ENCODE results near the gene APOO.

Gene APOO

DNA sequence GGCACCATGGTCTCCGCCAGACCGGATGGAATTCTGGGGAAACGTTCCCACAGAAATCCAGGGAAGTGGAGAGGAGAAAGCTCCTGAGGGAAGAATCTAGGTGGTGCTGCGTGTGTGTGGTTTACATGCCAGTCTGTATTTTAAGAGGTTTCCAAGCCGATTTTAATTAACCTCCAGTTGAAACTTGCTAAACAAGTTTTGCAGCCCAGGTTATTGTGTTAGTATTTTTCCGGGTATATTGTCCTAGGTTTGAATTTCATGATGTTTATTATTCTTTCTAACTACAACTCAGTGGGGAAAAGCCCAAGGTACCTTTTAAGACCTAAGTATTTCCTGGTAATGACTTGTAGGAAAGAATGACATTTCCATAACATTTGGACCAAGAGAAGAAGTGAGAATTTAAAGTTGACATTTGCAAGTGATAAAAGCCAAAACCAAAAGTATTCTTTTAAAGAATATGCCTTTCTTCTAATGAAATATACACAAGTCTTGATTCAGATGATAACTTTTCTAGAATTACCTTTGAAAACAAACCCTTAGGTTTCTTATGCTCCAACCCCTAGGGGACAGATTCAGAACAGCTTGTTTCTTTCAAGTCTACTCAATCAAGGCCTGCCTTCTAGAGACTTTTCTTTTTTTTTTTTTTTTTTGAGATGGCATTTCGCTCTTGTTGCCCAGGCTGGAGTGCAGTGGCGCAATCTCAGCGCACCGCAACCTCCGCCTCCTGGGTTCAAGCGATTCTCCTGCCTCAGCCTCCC is 110.2 kb downstream of the APOO start:
- Mint-ChIP-seq H3K4me3 (no peak overlapping the region), H3K27ac (no peak overlapping the region), H3K9me3 (no peaks in the 10 kb centered on the region), H3K36me3 (no peaks in the 10 kb centered on the region), H3K4me1 (no peaks in the 10 kb centered on the region)
- DNase-seq (ENCODE audit: low spot score in 2 of 2) (no peak), ATAC-seq (no peak)

DNA sequence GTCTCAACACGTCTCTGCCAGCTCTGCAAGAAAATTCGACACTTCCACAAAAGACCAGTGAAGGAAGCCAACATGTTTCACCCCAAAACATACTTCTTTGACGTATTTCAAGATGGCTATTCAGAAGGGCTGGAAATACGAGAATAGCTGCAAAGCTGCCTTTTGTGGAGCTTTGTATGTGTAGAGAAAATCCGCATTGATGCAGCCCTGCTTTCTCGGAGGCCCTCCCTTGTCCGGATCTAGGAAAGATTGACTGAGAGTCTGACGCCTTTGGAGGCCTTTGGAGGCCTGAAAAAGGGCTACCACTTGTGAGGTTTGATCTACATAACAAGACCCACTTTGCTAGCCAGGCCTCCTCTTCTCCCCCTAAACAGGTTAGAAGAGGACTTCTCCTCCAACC is 112.5 kb downstream of the APOO start:
- H3K36me3 Mint-ChIP-seq = no peaks in the 10 kb centered on the region
- H3K4me3 Mint-ChIP-seq = no peak overlapping the region
- no peak overlapping the region for H3K27ac Mint-ChIP-seq
- no peaks in the 10 kb centered on the region for H3K9me3 Mint-ChIP-seq
- no peaks in the 10 kb centered on the region for H3K4me1 Mint-ChIP-seq
- no peak for DNase-seq (ENCODE audit: low spot score in 2 of 2)
- no peak for ATAC-seq

DNA sequence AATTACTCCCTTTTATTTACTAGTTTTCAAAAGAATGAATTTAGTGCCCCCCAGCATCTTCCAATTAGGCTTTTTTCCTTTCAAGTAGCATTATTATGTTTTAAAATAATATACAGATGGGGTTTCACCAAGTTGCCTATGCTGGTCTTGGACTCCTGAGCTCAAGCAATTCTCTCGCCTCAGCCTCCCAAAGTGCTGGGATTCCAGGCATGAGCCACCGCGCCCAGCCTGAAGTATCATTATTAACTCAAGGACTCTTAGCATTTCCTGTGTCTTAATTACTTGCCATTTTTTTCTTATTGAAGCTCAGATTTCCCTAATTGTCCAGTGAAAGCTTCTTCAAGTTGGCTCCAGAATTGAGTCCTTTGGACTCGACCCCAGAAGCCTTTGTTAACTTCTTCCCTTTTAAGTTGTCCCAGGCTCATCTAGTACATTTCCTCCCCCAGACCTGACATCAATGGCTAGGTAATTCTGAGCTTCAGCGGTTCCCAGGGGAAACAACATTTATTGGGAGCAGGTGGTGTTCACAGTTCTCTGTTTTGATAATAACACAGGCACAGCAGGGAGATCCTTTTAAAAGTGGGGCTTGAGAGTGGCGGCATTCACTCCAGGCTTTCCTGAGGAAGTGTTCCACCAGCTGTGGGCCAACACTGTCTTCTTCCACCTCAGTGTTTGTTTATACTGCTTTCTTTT is 114.7 kb downstream of the APOO start:
- Mint-ChIP-seq H3K4me1 (no peaks in the 10 kb centered on the region), H3K27ac (no peak overlapping the region), H3K4me3 (no peak overlapping the region), H3K9me3 (no peaks in the 10 kb centered on the region), H3K36me3 (no peaks in the 10 kb centered on the region)
- ATAC-seq (no peak), DNase-seq (ENCODE audit: low spot score in 2 of 2) (no peak)

DNA sequence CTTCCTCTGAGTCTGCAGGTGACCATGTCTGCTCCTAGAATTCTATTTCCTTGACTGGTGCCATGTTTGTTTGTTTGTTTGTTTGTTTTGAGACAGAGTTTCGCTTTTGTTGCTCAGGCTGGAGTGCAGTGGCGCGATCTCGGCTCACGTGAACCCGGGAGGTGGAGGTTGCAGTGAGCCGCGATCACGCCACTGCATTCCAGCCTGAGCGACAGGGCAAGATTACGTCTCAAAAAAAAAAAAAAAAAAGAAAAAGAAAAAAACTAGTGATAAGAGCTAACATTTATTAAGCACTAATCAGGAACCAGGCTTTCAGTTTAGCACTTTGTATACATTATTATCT is 117.6 kb downstream of the APOO start:
- DNase-seq (ENCODE audit: low spot score in 2 of 2) (no peak), ATAC-seq (no peak)
- Mint-ChIP-seq H3K4me1 (no peaks in the 10 kb centered on the region), H3K27ac (no peak overlapping the region), H3K9me3 (no peaks in the 10 kb centered on the region), H3K36me3 (peaks cover 20% of the 10 kb centered on the region), H3K4me3 (no peak overlapping the region)

DNA sequence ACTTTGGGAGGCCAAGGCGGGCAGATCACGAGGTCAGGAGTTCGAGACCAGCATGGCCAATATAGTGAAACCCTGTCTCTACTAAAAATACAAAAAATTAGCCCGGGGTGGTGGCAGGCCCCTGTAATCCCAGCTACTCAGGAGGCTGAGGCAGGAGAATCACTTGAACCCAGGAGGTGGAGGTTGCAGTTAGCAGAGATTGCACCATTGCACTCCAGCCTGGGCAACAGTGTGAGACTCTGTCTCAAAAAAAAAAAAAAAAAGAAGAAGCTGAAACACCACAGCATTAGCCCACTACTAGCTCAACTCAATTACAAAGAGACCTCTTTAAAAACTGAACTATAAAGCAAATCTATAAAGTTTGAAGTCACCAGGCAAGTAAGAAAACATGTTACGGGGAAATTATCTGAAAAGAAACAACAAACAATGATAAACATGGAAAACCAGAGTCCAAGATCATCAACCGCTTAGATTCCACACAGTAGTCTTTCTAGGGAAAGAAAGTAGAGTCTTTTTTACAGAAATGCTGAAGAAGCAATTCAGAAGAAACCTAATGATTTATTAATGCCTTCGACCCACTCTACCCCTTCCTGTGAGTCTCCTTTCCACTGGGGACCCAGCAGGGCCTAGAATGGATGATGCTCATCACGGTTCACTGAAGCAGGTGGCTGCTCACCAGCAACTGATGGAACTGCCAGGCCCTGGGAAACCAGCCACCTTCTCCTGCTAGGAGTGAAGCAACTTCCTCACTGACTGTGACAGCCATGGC is 118.2 kb downstream of the APOO start:
- Mint-ChIP-seq H3K9me3 (no peaks in the 10 kb centered on the region), H3K36me3 (peaks cover 25% of the 10 kb centered on the region), H3K4me1 (peaks cover 2% of the 10 kb centered on the region), H3K4me3 (no peak overlapping the region), H3K27ac (no peak overlapping the region)
- DNase-seq (ENCODE audit: low spot score in 2 of 2) (no peak), ATAC-seq (no peak)

DNA sequence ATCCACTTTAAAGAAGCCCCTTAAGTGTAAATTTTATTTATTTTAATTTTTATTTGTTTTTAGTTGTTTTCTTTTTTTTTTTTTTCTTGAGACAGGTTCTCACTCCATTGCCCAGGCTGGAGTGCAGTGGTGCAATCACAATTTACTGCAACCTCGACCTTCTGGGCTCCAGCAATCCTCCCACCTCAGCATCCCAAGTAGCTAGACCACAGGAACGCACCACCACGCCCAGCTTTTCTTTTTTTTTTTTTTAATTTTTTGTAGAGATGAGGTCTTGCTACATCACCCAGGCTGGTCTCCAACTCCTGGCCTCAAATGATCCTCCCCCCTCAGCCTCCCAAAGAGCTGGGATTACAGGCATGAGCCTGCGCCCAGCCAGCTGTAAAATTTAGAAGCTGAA is 118.8 kb downstream of the APOO start:
- H3K4me1 Mint-ChIP-seq = peaks cover 8% of the 10 kb centered on the region
- H3K36me3 Mint-ChIP-seq = peaks cover 31% of the 10 kb centered on the region
- no peak overlapping the region for H3K4me3 Mint-ChIP-seq
- no peaks in the 10 kb centered on the region for H3K9me3 Mint-ChIP-seq
- H3K27ac Mint-ChIP-seq = no peak overlapping the region
- no peak for ATAC-seq
- DNase-seq (ENCODE audit: low spot score in 2 of 2) = no peak

DNA sequence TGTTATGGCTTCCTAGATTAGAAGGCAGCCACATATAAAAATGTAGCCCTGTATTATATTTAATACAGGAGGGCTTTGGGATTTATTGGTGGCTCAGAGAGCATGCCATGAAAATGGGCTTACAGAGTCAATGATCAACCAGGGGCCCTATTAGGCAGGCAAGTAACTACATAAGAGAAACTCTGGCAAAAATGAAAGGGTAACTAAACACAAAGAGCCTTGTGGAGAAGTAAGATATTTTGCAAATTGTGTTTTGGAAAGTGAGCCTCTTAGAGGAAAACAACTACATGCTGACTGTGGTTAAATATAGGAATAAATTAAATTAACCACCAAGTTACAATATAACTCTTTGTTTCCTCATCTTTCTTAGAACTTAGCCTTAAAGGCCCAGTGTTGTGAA is 119.2 kb downstream of the APOO start:
- no peaks in the 10 kb centered on the region for H3K9me3 Mint-ChIP-seq
- peaks cover 36% of the 10 kb centered on the region for H3K36me3 Mint-ChIP-seq
- no peak overlapping the region for H3K4me3 Mint-ChIP-seq
- no peak for DNase-seq (ENCODE audit: low spot score in 2 of 2)
- peaks cover 8% of the 10 kb centered on the region for H3K4me1 Mint-ChIP-seq
- no peak overlapping the region for H3K27ac Mint-ChIP-seq
- no peak for ATAC-seq

DNA sequence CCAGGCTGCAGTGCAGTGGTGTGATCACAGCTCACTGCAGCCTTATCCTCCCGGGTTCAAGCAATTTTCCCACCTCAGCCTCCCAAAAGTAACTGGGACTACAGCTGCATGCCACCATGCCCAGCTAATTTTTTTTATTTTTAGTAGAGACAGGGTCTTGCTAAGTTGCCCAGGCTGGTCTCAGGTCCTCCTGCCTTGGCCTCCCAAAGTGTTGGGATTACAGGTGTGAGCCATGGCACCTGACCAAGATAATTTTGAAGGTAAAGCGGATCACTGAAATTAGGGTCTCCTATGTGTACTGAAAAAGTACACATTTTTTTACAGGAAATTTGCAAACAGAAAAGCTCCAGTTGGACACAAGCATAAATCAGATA is 120.0 kb downstream of the APOO start:
- H3K4me3 Mint-ChIP-seq = no peak overlapping the region
- no peaks in the 10 kb centered on the region for H3K9me3 Mint-ChIP-seq
- peaks cover 43% of the 10 kb centered on the region for H3K36me3 Mint-ChIP-seq
- no peak for ATAC-seq
- no peak for DNase-seq (ENCODE audit: low spot score in 2 of 2)
- H3K4me1 Mint-ChIP-seq = peaks cover 10% of the 10 kb centered on the region
- H3K27ac Mint-ChIP-seq = no peak overlapping the region

DNA sequence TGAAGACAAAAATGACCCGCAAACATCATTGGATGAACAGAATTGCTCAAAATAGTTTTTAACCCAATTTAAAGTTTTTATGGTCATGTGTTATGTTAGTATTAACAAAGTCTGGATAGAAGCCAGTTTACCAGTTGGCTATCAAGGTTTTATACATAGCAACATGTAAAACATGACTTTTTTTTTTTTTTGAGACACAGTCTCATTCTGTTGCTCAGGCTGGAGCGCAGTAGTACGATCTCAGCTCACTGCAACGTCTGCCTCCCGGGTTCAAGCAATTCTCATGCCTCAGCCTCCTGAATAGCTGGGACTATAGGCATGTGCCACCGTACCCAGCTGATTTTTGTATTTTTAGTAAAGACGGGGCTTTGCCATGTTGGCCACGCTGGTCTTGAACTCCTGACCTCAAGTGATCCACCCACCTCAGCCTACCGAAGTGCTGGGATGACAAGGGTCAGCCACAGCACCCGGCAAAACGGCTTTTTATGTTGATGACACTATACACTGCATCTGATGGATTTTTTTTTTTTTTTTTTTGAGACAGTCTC is 121.4 kb downstream of the APOO start:
- Mint-ChIP-seq H3K36me3 (peaks cover 43% of the 10 kb centered on the region), H3K9me3 (no peaks in the 10 kb centered on the region), H3K4me1 (peaks cover 20% of the 10 kb centered on the region), H3K27ac (no peak overlapping the region), H3K4me3 (no peak overlapping the region)
- ATAC-seq = no peak
- DNase-seq (ENCODE audit: low spot score in 2 of 2) = no peak

DNA sequence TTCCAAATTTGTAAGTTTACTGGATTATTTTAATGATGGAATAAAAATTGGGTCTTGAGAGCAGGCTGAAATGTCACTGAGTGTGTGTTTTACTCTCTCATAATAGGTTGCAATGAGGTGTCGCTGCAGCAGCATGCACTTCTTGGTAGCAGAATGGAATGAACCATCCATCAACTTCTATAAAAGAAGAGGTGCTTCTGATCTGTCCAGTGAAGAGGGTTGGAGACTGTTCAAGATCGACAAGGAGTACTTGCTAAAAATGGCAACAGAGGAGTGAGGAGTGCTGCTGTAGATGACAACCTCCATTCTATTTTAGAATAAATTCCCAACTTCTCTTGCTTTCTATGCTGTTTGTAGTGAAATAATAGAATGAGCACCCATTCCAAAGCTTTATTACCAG is 122.2 kb downstream of the APOO start:
- Mint-ChIP-seq H3K4me1 (peaks cover 27% of the 10 kb centered on the region), H3K27ac (no peak overlapping the region), H3K36me3 (peaks cover 43% of the 10 kb centered on the region), H3K9me3 (no peaks in the 10 kb centered on the region), H3K4me3 (peak overlapping the region; percentile 88)
- no peak for DNase-seq (ENCODE audit: low spot score in 2 of 2)
- ATAC-seq = no peak

DNA sequence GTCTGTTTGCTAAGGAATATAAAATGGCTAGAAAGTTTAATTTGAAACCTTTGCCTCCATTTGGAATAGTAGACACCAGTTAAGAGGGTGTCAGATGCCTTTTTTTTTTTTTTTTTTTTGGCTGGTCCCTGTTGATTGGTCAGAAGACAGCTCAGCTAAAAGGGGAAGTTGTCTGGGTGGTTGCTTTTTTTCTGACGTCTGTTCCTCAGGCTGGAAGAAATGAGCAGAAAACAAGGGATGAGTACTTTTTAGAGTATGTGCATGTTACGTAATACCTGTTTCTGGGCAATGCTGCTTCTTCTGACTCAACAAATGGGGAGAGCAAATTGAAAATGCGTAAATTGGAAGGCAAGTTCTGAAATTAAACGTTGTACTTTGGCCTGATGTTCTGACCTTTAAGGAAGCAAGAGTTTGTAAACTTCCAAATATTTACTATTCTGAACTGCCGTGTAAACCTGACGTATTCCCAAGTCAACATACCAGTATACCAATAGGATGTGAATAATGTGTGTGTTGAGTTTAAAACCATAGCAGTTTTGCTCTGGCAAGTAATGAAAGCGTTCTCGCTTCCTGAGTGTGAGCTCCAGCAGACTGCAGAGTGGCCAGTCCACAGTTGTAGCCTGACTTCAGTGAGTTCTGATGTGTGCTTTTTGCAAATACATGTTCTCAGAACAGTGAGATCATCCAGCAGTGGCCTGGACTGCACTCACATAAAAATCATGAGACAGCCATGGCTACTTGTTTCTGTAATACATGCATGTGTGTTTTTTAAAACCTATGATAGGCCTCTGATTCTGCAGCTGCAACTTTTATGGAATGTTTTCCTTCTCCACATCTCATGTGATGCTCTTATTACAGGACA is 123.0 kb downstream of the APOO start:
- DNase-seq (ENCODE audit: low spot score in 2 of 2) = no peak
- peak overlapping the region; percentile 94 for H3K27ac Mint-ChIP-seq
- H3K4me3 Mint-ChIP-seq = peak overlapping the region; percentile 88
- peaks cover 43% of the 10 kb centered on the region for H3K36me3 Mint-ChIP-seq
- no peak for ATAC-seq
- H3K9me3 Mint-ChIP-seq = no peaks in the 10 kb centered on the region
- H3K4me1 Mint-ChIP-seq = peaks cover 27% of the 10 kb centered on the region

DNA sequence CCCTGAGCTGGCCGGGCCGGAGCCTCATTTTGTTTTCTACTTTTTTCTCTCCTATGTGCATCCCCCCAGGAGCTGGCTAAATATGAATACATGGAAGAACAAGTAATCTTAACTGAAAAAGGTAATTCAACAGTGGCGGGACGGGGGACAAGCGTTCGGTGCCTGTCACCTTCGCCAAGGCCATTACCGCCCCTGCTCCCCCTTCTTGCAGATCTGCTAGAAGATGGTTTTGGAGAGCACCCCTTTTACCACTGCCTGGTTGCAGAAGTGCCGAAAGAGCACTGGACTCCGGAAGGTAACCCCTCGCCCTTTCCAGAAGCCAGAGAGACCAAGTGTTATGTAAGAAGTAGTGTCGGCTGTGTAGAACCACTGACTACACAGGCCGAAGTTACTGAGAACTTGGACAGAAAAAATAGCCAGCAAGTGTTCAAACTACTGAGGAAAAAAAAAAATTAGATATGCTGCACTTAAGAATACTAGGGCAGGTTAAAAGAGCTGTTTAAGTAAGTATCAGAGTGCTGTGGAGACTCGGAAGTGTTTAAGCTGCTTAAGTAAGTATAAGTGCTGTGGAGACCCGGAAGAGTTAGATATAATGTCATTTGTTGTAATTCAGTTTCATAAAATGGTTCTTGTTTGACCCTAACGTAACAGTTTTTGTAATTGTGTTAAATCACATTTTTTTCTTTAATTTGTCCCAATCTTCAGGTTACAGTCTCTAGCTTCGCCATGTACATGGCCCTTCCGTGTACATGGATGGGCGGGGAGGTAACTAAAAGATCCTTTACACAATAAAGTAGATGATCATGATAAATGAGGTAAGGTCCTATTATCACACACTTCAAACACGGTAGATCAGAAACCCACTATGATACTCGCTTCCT is 123.9 kb downstream of the APOO start:
- Mint-ChIP-seq H3K9me3 (no peaks in the 10 kb centered on the region), H3K36me3 (peaks cover 43% of the 10 kb centered on the region), H3K27ac (peak overlapping the region; percentile 94), H3K4me3 (peak overlapping the region; percentile 88), H3K4me1 (peaks cover 27% of the 10 kb centered on the region)
- ATAC-seq = no peak
- peak in 1 of 2 donors; percentile 54 for DNase-seq (ENCODE audit: low spot score in 2 of 2)

All from stimulated activated effector memory CD8-positive, alpha-beta T cell treated with anti-CD3 and anti-CD28 coated beads, Interleukin-12 subunit alpha, Interleukin-12 subunit beta, amount 100 ng/mL, for 72 hours (primary cell).